DMS53 treated with DMSO at 0.1 percent for 48 hours (cell line): ENCODE data around the gene NGEF.
"Not testable (repeated sequence)": the region's sequence is repeated elsewhere in the genome, so short reads cannot be mapped to it uniquely, and the experiment has no call there.

ENCODE experiments used
- DNase-seq: peaks from one replicate; lab custom pipeline; 2025; ENCODE audit not compliant: unreplicated experiment; lab: John Stamatoyannopoulos, UW

Gene NGEF

GRCh38 chr2:232929303-232930058 is 83.6 kb downstream of the NGEF start:
- no peak for DNase-seq

GRCh38 chr2:232928551-232929302 is 84.3 kb downstream of the NGEF start:
- DNase-seq: no peak

- no peak for DNase-seq
Measured at GRCh38 chr2:232927793-232928550, 85.1 kb downstream of the NGEF start.

- no peak for DNase-seq
Measured at GRCh38 chr2:232927032-232927792, 85.8 kb downstream of the NGEF start.

GRCh38 chr2:232926431-232926939 is 86.6 kb downstream of the NGEF start:
- DNase-seq: no peak

GRCh38 chr2:232925821-232926156 is 87.3 kb downstream of the NGEF start:
- no peak for DNase-seq

GRCh38 chr2:232925153-232925820 is 87.8 kb downstream of the NGEF start:
- no peak for DNase-seq

- no peak for DNase-seq
Measured at GRCh38 chr2:232924433-232924832, 88.6 kb downstream of the NGEF start.

- no peak for DNase-seq
Measured at GRCh38 chr2:232920760-232921159, 92.3 kb downstream of the NGEF start.

- DNase-seq: no peak
Measured at GRCh38 chr2:232920055-232920454, 93.0 kb downstream of the NGEF start.

GRCh38 chr2:232919141-232919540 is 93.9 kb downstream of the NGEF start:
- DNase-seq: no peak

- no peak for DNase-seq
Measured at GRCh38 chr2:232913903-232914302, 99.2 kb downstream of the NGEF start.

- DNase-seq: no peak
Measured at GRCh38 chr2:232911712-232912277, 101.3 kb downstream of the NGEF start.

- no peak for DNase-seq
Measured at GRCh38 chr2:232910376-232910775, 102.7 kb downstream of the NGEF start.

- no peak for DNase-seq
Measured at GRCh38 chr2:232908695-232909094, 104.4 kb downstream of the NGEF start.

- not testable (repeated sequence) for DNase-seq
Measured at GRCh38 chr2:232907718-232908085, 105.4 kb downstream of the NGEF start.

- not testable (repeated sequence) for DNase-seq
Measured at GRCh38 chr2:232906867-232907717, 106.0 kb downstream of the NGEF start.

GRCh38 chr2:232903989-232904388 is 109.1 kb downstream of the NGEF start:
- DNase-seq: no peak
